AG20443 (cell line): Measurements from ENCODE around the gene DUSP1.
"Not testable (repeated sequence)": the region's sequence is repeated elsewhere in the genome, so short reads cannot be mapped to it uniquely, and the experiment has no call there.

Experiments used
- DNase-seq: peaks from one replicate; pipeline ENCODE4 v3.0.0; 2012; ENCODE audit warnings: low spot score, mixed read lengths

The DUSP1 gene, protein sequence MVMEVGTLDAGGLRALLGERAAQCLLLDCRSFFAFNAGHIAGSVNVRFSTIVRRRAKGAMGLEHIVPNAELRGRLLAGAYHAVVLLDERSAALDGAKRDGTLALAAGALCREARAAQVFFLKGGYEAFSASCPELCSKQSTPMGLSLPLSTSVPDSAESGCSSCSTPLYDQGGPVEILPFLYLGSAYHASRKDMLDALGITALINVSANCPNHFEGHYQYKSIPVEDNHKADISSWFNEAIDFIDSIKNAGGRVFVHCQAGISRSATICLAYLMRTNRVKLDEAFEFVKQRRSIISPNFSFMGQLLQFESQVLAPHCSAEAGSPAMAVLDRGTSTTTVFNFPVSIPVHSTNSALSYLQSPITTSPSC

DNA sequence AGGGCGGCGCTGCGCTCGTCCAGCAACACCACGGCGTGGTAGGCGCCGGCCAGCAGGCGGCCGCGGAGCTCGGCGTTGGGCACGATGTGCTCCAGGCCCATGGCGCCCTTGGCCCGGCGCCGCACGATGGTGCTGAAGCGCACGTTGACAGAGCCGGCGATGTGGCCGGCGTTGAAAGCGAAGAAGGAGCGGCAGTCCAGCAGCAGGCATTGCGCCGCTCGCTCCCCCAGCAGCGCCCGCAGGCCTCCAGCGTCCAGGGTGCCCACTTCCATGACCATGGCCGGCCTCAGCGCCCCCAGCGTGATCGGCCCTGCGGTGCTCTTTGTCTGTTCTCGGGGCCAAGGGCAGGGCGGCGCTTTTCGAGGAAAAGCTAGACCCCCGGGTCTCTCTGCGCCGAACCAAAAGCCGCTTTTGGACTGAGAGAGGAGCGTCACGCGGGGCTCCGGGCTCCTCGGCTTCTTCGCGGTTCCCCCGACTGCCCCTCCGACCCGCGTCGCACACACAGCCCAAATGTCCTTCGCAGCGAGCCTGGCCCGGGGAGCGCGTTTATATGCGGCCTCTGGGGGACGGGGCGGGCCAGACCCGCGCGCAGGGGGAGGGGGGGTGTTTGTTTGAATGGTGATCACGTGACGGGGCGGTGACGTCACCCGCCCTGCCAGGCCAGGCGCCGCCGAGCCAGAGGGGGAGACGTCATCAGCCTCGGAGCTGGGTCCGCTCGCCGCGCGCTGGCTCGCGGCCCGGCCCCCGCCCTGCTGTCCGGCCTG is at the start of gene DUSP1:
TSS of gene DUSP1 (minus strand) at position 521 of the 764 bp plus-strand sequence. CDS start at position 278, 243 bp downstream.
- DNase-seq, result peak; percentile 97

DNA sequence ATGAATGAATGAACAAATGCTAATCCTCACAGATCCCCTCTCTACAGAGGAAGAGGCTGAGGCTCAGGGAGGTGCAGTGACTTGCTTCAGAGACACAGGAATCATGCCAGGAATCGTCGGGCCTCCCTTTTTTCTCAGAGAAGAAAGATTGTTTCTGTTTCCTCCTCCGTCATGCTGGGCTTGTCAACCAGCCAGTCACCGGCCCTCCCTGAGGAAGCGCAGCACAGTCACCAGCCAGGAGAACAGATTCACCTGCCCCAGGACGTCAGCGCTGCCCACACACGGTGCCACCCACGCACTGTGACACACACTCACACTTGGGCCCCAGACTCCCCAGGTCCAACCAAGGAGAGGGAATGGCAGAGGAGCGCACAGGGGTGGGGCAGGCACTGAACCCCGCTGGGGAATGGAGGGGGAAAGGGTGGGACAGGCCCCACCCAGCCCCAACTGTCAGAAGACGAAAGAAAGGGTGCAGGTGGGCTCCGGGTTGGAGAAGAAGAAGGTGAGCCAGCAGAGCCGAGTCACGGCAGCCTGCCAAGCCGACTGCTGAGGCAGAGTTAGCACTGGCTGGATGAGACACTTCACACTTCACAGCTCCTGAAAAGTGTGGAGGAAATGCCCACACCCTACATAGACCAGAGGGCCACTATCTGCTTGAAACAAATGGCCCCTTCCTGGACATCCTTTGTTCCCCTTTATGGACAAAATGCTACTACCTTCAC is 49.2 kb upstream of the DUSP1 start:
- peak; percentile 46 for DNase-seq

DNA sequence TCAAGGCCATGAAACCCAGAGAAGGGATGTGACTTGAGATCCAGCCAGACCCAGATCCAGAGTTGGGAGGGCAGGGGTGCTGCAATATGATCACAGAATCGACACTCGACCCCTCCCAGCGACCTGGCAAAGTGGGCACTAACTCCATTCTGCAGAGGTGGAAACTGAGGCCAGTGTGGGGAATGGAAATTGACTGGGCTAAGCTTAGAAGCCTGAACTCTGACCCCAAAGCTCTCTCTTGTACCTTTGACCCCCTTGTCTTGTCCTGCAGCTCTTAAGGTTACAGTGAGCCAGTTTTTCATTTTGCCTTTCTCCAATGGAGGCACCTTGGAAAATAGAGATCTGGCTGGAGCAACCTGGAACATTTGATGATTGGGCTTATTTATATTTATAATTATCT is 48.6 kb upstream of the DUSP1 start:
- no peak for DNase-seq

DNA sequence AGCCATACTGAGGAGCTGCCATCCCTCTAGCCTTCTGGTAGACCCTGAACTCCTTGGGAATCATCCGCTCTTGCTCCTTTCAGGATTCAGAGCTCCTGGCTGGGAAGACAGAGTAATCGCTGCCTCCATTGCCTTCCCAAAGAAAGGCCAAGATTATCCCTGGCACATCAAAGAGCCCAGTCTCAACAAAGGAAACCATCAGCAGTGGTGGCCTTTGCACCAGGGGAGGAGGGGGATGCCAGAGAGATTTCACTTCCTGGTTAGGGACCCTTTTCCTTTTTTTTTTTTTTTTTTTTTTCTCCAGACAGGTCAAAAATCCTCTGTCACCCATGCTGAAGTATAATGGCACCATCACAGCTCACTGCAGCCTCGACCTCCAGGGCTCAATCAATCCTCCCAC is 47.1 kb upstream of the DUSP1 start:
- DNase-seq, result no peak

DNA sequence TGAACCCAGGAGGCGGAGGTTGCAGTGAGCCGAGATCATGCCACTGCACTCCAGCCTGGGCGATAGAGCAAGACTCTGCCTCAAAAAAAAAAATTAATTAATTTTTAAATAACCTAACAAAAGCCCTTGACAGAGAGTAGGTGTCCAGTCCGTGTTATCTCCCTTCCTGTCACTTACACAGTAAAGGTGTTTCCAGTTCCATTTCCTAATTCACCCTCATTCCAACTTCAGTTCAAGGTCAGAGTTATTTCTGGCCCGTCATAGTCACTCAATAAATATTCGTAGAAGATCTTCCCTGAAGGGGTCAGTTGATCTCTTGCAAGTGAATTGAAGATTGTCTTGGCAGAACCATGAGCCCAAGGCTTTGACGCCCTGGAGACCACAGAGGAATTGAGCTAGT is 46.7 kb upstream of the DUSP1 start:
- no peak for DNase-seq

DNA sequence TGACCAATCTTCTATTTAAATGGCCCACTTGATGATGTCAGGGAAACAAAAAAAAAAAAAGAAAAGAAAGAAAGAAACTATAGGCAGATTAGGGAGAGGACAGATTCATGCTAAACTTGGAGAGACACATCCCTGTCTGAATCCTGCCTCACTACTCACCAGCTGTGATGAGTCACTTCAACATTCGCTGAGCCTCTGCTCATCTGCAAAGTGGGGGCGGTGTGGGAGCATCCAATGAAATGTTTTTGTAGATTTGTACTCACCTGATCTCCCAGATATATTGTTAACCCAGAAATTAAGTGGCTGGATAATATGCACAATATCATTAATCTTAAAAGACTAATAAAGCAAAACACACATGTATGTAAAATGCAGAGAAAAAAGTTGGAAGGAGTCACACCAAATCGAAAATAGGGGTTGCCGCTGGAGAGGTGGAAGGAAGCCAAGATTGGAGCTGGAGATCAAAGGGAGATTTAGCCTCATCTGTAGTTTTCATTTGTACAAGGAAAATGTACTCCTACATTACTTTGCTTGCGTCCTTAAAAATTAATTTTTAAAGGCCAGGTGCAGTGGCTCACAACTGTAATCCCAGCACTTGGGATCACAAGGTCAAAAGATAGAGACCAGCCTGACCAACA is 46.0 kb upstream of the DUSP1 start:
- peak; percentile 84 for DNase-seq

DNA sequence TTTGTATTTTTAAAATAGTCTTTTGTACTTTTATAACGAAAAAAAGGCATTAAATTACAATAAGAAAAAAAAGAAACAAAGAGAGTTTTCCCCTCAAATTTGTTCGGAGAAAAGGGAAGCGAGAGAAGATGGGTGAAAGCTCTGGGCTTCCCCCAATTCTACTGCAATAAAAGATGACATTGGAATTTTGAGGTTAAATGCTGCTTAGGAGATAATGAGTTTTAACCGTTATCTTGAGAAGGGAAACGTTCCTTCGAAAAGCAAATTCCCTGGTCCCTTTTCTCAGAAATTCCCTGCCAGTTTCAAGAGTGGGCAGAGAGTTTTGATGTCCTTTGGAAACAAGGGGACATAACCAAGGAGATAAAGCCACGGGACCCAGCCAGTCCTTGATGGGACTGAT is 44.6 kb upstream of the DUSP1 start:
- no peak for DNase-seq

DNA sequence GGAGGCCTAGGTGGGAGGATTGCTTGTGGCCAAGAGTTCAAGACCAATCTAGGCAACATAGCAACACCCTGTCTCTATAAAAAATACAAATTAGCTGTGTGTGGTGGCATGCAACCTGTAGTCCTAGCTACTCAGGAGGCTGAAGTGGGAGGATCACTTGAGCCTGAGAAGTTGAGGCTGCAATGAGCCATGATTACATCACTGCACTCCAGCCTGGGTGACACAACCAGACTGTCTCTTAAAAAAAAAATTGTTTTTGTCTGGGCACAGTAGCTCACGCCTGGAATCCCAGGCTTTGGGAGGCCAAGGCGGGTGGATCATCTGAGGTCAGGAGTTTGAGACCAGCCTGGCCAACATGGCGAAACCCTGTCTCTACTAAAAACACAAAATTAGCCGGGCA is 40.0 kb upstream of the DUSP1 start:
- DNase-seq, result not testable (repeated sequence)

DNA sequence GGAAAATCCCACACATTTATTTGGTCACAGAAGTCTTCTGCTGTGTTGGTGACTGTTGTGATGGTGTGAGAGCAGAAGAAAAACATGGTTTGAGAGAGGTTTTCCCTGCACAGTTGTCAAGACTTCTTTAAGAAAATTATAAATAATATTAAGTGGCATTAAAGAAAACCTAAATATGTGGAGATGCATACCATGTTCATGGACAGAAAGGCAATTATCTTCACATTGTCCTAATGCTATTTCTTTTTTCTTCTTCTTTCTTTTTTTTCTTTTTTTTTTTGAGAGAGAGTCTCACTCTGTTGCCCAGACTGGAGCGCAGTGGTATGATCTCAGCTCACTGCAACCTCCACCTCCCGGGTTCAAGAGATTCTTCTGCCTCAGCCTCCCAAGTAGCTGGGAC is 38.8 kb upstream of the DUSP1 start:
- no peak for DNase-seq

DNA sequence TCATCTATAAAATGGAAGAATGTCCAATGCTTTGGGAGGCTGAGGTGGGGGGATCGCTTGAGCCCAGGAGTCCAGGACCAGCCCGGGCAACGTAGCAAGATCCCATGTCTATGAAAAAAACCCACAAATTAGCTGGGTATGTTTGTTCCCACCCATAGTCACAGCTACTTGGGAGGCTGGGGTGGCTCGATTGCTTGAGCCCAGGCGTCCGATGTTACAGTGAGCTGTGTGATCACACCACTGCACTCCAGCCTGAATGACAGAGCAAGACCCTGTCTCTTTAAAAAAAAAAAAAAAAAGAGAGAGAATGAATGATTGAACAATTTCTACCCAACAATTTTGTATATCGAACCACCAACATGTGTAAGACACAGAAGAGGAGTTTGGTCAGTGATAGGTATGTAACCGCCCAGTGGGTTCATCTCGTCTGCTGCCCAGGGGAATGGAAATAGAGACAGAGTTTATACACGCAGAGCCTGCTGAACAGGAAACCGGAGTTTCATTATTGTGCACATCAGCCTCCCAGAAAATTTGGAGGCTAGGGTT is 36.8 kb upstream of the DUSP1 start:
- no peak for DNase-seq

DNA sequence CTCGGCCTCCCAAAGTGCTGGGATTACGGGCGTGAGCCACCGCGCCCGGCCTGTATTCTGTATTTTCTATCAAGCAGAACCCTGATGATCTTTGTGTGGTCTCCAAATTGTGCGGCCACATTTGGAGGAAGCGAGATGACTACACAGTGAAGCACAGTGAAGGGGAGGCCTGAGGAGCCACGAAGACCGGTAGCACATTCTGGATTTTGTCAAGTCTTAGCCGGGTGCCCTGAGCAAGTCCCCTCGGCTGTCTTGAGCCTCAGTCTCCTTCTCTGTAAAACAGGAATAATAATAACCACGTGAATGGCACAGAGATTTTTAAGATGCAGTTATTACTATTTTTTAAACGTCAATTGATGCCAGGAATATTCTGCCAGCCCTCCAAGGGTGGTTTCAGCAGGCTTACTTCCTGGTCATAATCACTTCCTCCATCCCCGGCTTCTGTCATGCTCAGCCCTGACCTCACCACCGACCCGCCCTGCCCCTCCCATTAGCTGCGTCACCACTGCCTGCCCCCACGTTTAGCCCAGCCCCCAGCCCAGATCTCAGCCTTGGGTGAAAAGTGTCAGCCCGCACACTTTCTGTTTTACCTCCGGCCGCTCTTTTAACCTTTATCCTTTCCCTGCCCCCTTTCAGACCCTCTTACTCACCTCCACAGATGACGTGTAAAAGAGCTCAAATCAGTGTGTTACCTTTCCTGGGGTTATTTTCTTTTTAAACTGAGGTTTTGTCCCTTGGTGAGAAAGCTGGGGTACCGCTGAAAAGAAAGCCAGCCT is 36.1 kb upstream of the DUSP1 start:
- DNase-seq, result peak; percentile 96

DNA sequence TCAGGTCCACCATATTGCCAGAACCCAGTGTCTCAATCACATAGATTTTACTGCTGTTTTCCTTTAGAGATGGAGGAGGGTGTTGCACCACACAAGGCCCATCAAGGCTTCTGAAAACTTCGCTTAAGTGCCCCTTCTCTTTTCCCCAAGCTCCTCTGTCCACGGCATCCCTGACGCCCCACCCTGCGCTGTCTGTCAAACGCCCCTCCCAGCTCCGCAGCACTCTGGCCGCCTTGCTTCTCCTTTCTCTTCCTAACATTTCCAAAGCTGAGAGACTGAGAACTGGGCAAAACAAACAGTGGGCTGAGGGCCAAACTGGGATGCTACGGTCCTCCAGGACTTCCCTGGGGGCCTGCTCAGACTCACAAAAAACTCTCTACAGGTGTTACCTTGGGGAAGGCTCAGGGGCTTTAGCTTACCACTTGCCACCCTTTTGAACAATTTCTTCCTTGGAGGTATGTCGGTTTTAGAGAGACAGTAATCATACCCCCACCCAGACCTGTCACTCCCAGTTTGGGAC is 34.8 kb upstream of the DUSP1 start:
- DNase-seq, result no peak

DNA sequence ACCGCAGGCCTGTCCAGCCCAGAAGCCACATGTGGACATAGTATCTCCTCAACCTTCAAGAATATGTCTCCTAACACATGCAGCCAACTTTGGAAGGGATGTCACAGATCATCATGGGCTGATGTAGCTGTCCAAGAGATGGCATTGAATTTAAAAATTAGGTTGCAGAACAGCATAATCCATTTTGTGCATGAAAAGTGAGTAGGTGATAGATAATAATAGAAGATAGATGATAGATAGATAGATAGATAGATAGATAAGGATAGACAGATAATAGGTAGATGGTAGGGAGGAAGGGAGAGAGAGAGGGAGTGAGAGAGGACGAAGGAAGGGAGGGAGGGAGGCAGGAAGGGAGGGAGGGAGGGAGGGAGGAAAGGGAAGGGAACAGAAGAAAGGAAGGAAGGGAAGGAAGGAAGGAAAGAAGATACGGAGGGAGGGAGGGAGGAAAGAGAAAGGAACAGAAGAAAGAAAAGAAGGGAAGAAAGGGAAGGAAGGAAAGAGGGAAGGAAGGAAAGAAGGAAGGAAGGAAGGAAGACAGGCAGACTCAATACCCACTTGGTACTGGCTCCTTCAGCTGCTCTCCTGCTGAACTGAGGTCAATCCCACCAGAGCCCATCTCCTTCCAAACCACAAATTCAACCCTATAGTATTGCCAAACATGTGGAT is 34.2 kb upstream of the DUSP1 start:
- DNase-seq, result no peak

DNA sequence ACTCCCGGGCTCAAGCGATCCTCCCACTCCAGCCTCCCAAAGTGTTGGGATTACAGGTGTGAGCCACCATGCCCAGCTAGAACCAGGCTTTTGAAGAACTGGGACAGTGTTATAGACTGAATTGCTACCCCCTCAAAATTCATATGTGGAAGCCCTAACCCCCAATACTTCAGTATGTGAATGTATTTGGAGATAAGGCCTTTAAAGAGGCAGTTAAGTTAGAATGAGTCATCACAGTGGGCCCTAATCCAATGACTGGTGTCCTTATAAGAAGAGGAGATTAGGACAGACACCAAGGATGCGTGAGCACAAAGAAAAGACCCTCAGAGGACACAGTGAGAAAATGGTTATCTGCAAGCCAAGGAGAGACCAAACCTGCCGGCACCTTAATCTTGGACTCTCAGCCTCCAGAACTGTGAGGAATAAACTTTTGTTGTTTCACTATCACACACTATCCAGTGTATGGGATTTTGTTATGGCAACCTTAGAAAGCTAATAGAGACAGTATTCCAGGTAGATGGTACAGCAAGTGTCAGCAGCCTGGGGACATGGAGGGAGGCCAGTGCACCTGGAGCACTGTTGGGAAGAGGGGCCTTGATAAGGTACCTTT is 31.7 kb upstream of the DUSP1 start:
- no peak for DNase-seq

DNA sequence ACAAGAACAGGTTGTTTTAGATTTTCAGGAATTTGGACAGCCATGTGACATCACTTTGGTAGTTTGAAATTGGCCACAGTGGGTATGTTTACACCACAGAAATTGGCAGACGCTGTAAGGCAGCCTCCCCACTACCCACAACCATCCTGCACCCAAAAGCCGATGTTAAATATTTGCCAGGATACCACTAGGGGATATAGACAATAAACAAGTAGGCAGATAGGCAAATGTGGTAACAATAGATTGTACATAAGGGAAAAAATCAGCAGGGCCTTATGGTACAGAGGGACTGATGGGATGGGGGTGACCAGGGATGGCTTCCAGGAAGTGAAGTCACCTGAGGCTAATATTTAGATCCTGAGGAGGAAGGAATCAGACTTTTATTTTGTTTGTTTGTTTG is 31.1 kb upstream of the DUSP1 start:
- no peak for DNase-seq

DNA sequence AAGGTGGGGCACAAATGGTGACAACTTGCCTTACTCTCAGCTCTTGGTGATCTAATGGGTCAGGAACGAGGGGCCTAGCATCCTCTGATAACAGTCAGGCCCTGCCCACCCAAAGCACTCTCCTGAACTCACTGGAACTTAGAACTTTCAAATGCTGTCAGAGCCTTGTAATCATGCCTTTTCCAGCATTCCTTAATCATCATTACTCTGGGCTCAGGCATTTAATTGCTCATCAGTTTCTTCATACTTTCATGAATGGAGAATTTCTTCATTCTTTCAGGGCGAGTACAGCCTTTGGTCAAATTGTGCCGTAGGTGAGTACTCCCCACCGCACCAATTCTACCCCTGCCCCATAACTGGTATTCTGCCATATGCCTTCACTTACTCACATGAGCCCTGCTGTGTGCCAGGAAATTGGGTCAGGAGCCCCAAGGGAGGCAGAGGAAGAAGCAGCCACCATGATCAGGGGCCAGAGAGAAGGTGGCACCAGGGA is 30.2 kb upstream of the DUSP1 start:
- peak; percentile 84 for DNase-seq

DNA sequence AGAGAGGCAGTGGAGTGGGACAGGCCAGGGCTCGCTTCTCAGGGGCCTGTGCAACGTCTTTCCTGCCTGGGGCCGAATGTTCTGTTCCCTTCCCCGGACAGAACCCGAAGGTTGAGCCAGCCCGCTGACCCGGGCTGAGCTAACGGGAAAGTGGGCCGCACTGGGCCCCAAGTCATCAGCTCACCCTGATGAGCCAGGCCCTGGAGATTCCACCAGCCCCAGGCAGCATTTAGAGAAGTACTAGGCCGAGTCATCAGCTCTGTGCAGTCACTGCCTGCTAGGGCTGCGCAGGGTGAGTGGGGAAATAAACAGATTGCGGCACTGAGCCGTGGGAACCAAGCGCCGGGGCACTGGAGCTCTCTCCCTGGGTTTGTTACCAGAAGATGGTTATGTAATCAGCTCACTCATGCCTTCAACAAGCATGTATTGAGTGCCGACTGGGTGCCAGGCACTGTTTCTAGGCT is 29.1 kb upstream of the DUSP1 start:
- peak; percentile 80 for DNase-seq

DNA sequence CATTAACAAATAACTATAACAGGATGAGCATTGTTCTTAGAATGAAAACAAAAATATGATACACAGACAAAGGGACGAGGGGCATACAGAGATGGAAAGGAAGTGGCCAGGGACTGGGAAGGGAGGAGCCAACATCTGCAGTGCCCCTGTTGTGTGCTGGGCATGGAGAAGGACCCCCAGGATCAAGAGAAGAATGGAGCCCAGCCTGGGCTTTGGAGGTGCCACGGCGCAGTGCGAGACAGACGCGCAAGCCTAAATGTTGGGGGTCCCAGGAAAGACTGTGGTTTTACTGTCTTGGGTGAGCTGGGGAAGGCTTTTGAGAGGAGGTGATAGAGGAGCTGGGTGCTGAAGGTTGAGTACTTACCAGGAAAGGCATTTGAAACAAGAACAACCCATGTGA is 28.4 kb upstream of the DUSP1 start:
- DNase-seq, result no peak

DNA sequence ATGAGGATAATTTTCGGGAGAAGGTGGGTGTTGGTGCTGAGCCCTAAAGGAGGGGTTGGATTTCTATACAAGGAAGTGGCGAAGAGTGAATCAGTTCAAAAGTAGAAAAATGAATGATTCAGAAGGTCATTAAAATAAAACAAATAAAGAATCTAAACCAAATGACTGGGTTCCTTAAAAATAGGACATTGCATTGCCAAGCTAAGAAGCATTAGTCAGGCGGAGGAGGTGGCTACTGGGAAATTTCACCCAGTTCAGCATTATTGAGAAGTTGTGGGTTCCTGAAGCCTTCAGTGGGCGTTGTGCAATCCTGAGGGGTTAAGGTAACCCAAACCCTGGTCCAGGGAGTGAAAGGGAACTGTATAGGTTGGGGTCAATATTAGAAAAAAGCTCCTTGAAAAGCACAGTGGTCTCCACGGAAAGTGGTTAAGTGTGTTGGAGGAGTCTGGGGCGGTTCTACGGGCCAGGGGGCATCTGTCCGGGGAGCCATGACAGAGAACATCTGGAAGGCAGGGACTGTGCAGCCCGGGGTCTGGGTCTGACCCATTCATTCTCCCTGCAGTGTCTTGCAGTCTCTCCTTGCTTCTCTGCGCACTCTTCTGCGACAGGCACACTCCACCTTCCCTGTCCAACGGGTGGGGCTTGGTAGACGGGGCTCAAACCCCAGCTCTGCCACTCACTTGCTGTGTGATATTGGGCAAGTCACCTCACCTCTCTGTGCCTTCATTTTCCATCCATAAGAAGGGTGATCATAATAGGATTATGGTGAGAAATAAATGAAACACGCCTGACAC is 27.6 kb upstream of the DUSP1 start:
- peak; percentile 78 for DNase-seq
